SK-N-SH (cell line): ENCODE data around the gene SLAMF9. TPM values are rescaled to one million over a fixed set of nuclear protein-coding genes. Genes with fewer than 3 reads are reported as not detected.

Source experiments
- CTCF ChIA-PET: fragments of 300-600, 350-600 bp; formaldehyde crosslinking; extraction: SDS; loops from one replicate; lab custom pipeline; 2021; lab: Yijun Ruan, JAX
- POLR2A ChIA-PET: fragments of 350-600 bp; sonication (Branson Sonifier 250); formaldehyde crosslinking; extraction: SDS; loops from one replicate; lab custom pipeline; 2020; ENCODE audit warnings: antibody characterized with exemption, inconsistent platforms; lab: Yijun Ruan, JAX
- DNase-seq: peaks from one replicate; pipeline ENCODE4 v3.0.0; 2012
- H2AFZ ChIP-seq: fragments of 200-600 bp; sonication (generic); 2 replicates; pipeline ENCODE4 v1.8.1; 2016; ENCODE audit warnings: antibody characterized with exemption, mild to moderate bottlenecking, low read depth
- H3F3A ChIP-seq: fragments of 200-600 bp; sonication (generic); replicated peaks from 2 replicates; pipeline ENCODE3; 2016; ENCODE audit warnings: antibody characterized with exemption, mild to moderate bottlenecking; ENCODE audit not compliant: insufficient read depth
- H3K27ac ChIP-seq, 2 experiments: fragments of 200-500 bp in 1 of 2; fragments of 200-600 bp in 1 of 2; sonication (Bioruptor generic) in 1 of 2; sonication (generic), shearing (Covaris generic) in 1 of 2; 2 replicates each; pipeline versions ENCODE4 v1.5.1 to v1.6.1; 2014 to 2016; ENCODE audit warnings: low read depth in 2 of 2, inconsistent platforms in 1 of 2, low read length in 1 of 2, mild to moderate bottlenecking in 1 of 2, mixed read lengths in 1 of 2
- H3K27me3 ChIP-seq: fragments of 200-600 bp; sonication (generic), shearing (Covaris generic); 2 replicates; pipeline ENCODE4 v1.6.1; 2016; ENCODE audit warnings: mixed run types; ENCODE audit not compliant: insufficient read depth
- H3K36me3 ChIP-seq, 2 experiments: fragments of 200-500 bp in 1 of 2; fragments of 200-600 bp in 1 of 2; sonication (Bioruptor generic) in 1 of 2; sonication (generic) in 1 of 2; replicated peaks in 1 of 2; 2 replicates each; pipeline versions ENCODE3 to v1.5.1; 2014 to 2016; ENCODE audit warnings: low read length in 1 of 2, mild to moderate bottlenecking in 1 of 2; ENCODE audit not compliant: insufficient read depth in 2 of 2, control insufficient read depth in 1 of 2
- H3K4me1 ChIP-seq, 2 experiments: fragments of 200-500 bp in 1 of 2; fragments of 200-600 bp in 1 of 2; sonication (Bioruptor generic) in 1 of 2; sonication (generic), shearing (Covaris generic) in 1 of 2; 2 replicates each; pipeline versions ENCODE4 v1.5.1 to v1.6.1; 2014 to 2016; ENCODE audit warnings: low read depth in 1 of 2, low read length in 1 of 2, mixed run types in 1 of 2; ENCODE audit not compliant: insufficient read depth in 2 of 2, control insufficient read depth in 1 of 2
- H3K4me2 ChIP-seq: fragments of 200-600 bp; sonication (generic), shearing (Covaris generic); 2 replicates; pipeline ENCODE4 v1.6.1; 2017; ENCODE audit warnings: mixed run types
- H3K4me3 ChIP-seq, 2 experiments: fragments of 200-500 bp in 1 of 2; fragments of 200-600 bp in 1 of 2; sonication (Bioruptor generic) in 1 of 2; sonication (generic), shearing (Covaris generic) in 1 of 2; 2 replicates each; pipeline versions ENCODE4 v1.5.1 to v1.8.1; 2014 to 2016; ENCODE audit warnings: low read depth in 2 of 2, inconsistent platforms in 1 of 2, low read length in 1 of 2, mild to moderate bottlenecking in 1 of 2, mixed read lengths in 1 of 2, moderate library complexity in 1 of 2
- H3K79me2 ChIP-seq: fragments of 200-600 bp; sonication (generic); 2 replicates; pipeline ENCODE4 v1.8.1; 2017; ENCODE audit warnings: mild to moderate bottlenecking; ENCODE audit not compliant: insufficient read depth
- H3K9ac ChIP-seq: fragments of 200-600 bp; sonication (generic); 2 replicates; pipeline ENCODE4 v1.6.1; 2017; ENCODE audit warnings: mixed run types
- H3K9me2 ChIP-seq: fragments of 200-600 bp; sonication (generic); 2 replicates; pipeline ENCODE4 v1.6.1; 2017; ENCODE audit warnings: mixed run types
- H3K9me3 ChIP-seq: fragments of 200-600 bp; sonication (generic); 2 replicates; pipeline ENCODE4 v1.6.1; 2017; ENCODE audit warnings: mixed run types, mild to moderate bottlenecking, moderate library complexity
- H4K20me1 ChIP-seq: fragments of 200-600 bp; sonication (generic); 2 replicates; pipeline ENCODE4 v1.6.1; 2017; ENCODE audit warnings: mild to moderate bottlenecking, mixed run types; ENCODE audit not compliant: insufficient read depth
- CHD2 ChIP-seq: fragments of 150-350 bp; IDR thresholded peaks from 2 replicates; pipeline ENCODE4 v1.6.1; 2018; ENCODE audit warnings: low read length; ENCODE audit not compliant: partially characterized antibody
- EP300 ChIP-seq, 2 experiments: IDR thresholded peaks; 2 replicates each; pipeline versions ENCODE4 v1.4.0 to v1.6.1; 2012; ENCODE audit warnings: borderline replicate concordance in 1 of 2, low read depth in 1 of 2, low read length in 1 of 2
- EZH2phosphoT487 ChIP-seq: fragments of 200-600 bp; sonication (generic); IDR thresholded peaks from 2 replicates; pipeline ENCODE4 v1.6.1; 2017; ENCODE audit warnings: low read depth, mixed run types, mild to moderate bottlenecking, antibody characterized with exemption, moderate library complexity, borderline replicate concordance
- FOXJ3 ChIP-seq: sonication (generic); formaldehyde crosslinking; IDR thresholded peaks from 2 replicates; pipeline ENCODE4 v1.5.1; 2020; ENCODE audit warnings: mild to moderate bottlenecking, missing genetic modification reagents
- GATA2 ChIP-seq: sonication (generic); formaldehyde crosslinking; IDR thresholded peaks from 2 replicates; pipeline ENCODE4 v1.5.0; 2020; ENCODE audit warnings: mild to moderate bottlenecking, missing genetic modification reagents
- MEF2A ChIP-seq: IDR thresholded peaks from 2 replicates; pipeline ENCODE4 v1.4.0; 2012; ENCODE audit warnings: low read depth, borderline replicate concordance
- NFIC ChIP-seq: IDR thresholded peaks from 2 replicates; pipeline ENCODE4 v1.4.0; 2012; ENCODE audit warnings: borderline replicate concordance
- RAD21 ChIP-seq: IDR thresholded peaks from 2 replicates; pipeline ENCODE4 v1.6.1; 2012; ENCODE audit warnings: mild to moderate bottlenecking, low read length
- RCOR1 ChIP-seq: fragments of 150-350 bp; IDR thresholded peaks from 2 replicates; pipeline ENCODE4 v1.6.1; 2017; ENCODE audit warnings: antibody characterized with exemption, low read length
- SMC3 ChIP-seq: IDR thresholded peaks from 2 replicates; pipeline ENCODE4 v1.6.1; 2012; ENCODE audit warnings: low read depth, low read length, improper control_type of control experiment
- TAF1 ChIP-seq: IDR thresholded peaks from 2 replicates; pipeline ENCODE4 v1.6.1; 2012; ENCODE audit warnings: low read depth, mild to moderate bottlenecking, low read length, moderate library complexity, borderline replicate concordance
- TCF12 ChIP-seq: IDR thresholded peaks from 2 replicates; pipeline ENCODE4 v1.4.0; 2012
- WGBS: methylation state at CpG from one replicate; pipeline ENCODE4 v1.1.6; 2017; ENCODE audit warnings: low lambda C conversion rate; 5-methylcytosine and 5-hydroxymethylcytosine counted together
- polyA plus RNA-seq, 3 experiments: library from polyadenylated mRNA; depleted of rRNA; stranded (reverse); fragments of >200 nt; gene quantifications; 2 replicates each; pipeline ENCODE4 v1.2.3, GENCODE V29; 2012
- TF ChIP-seq, protein P1 (sequence below): IDR thresholded peaks from 2 replicates; pipeline ENCODE4 v1.6.1; 2012; ENCODE audit warnings: mild to moderate bottlenecking, low read depth, low read length, moderate library complexity
- TF ChIP-seq, protein P2 (sequence below): fragments of 150-350 bp; IDR thresholded peaks from 2 replicates; pipeline ENCODE4 v1.6.1; 2016; ENCODE audit warnings: mild to moderate bottlenecking, low read depth, low read length
- TF ChIP-seq, protein P3 (sequence below): fragments of 200-600 bp; sonication (generic); IDR thresholded peaks from 2 replicates; pipeline ENCODE4 v1.6.1; 2017; ENCODE audit warnings: antibody characterized with exemption, mild to moderate bottlenecking, moderate library complexity

Gene SLAMF9
- polyA plus RNA-seq, 1 of the 3 experiments (the other 2 are of a cell fraction): 0.12 TPM

DNA sequence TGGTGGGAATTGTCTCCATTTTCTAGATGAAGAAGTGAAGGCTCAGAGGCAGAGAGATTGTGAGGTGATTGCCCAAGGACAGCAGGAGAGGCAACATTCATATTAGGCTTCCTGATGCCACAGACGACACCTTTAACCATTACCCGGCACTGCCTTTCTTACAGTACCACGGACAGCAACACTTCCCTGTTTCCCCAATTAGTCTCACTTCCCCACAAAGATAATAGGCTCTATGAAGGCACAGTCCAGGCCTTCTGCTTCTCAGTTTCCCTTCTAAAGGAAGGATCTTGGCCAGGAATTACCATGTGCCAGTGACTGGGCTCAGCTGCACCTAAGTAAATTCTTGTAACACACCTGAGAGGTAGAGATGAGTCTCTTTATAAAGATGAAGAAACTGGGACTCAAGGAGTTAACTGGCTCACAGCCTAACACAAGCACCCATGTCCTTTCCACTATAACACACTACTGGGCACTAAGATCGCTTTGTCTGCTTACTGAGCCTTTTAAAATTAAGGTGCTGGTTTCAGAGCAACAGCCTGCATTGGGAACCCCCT, 18.2 kb downstream of the SLAMF9 start:
- Histone ChIP-seq H3K9ac (no peak overlapping the region), H3K27ac (no peak overlapping the region), H2AFZ (no peak overlapping the region), H3K36me3 (no peaks in the 10 kb centered on the region), H3F3A (no peaks in the 10 kb centered on the region), H3K4me3 (no peak overlapping the region), H3K4me2 (no peak overlapping the region), H3K9me3 (no peaks in the 10 kb centered on the region), H3K9me2 (no peaks in the 10 kb centered on the region), H4K20me1 (no peaks in the 10 kb centered on the region), H3K4me1 (peaks cover 0 to 2% of the 10 kb centered on the region in 2 experiments; a peak in 1 of 4 replicates), H3K27me3 (no peaks in the 10 kb centered on the region), H3K79me2 (no peaks in the 10 kb centered on the region)
- WGBS: 81% methylated on average over 4 of the region's 4 CpGs
- ChIA-PET POLR2A (no interaction called here), CTCF (interaction anchor here (0.7 to 22.3 kb wide), 25 partner anchors 9 to 441 kb away, joined by 3 to 460 read pairs (median 4); partner anchors contain the start of genes FCRL6, IGSF9, PIGM and SLAMF9)
- TF ChIP-seq NFIC: no peak
- TF ChIP-seq, protein P1, sequence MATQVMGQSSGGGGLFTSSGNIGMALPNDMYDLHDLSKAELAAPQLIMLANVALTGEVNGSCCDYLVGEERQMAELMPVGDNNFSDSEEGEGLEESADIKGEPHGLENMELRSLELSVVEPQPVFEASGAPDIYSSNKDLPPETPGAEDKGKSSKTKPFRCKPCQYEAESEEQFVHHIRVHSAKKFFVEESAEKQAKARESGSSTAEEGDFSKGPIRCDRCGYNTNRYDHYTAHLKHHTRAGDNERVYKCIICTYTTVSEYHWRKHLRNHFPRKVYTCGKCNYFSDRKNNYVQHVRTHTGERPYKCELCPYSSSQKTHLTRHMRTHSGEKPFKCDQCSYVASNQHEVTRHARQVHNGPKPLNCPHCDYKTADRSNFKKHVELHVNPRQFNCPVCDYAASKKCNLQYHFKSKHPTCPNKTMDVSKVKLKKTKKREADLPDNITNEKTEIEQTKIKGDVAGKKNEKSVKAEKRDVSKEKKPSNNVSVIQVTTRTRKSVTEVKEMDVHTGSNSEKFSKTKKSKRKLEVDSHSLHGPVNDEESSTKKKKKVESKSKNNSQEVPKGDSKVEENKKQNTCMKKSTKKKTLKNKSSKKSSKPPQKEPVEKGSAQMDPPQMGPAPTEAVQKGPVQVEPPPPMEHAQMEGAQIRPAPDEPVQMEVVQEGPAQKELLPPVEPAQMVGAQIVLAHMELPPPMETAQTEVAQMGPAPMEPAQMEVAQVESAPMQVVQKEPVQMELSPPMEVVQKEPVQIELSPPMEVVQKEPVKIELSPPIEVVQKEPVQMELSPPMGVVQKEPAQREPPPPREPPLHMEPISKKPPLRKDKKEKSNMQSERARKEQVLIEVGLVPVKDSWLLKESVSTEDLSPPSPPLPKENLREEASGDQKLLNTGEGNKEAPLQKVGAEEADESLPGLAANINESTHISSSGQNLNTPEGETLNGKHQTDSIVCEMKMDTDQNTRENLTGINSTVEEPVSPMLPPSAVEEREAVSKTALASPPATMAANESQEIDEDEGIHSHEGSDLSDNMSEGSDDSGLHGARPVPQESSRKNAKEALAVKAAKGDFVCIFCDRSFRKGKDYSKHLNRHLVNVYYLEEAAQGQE: peak; percentile 95
- DNase-seq: no peak

DNA sequence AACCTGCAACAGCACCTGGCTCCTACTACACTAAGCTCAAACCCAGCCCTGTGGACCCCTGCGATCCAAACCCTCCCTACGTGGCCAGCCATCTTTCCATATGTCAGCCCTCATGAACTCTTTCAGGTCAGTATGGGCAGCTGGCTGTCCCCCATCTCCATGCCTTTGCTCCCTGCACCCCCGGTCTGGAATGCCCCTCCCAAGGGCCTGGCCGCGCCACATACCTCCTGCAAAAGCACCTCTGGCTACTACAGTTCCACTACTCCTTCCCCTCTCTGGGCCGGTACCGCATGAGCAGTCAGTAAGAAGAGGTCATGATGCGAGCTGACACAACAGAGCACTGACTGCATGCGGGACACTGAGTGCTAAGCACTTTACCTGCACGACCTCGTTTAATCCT, 18.7 kb downstream of the SLAMF9 start:
- Histone ChIP-seq H3K27me3 (no peaks in the 10 kb centered on the region), H2AFZ (no peak overlapping the region), H3F3A (no peaks in the 10 kb centered on the region), H3K27ac (no peak overlapping the region), H3K36me3 (no peaks in the 10 kb centered on the region), H3K9ac (no peak overlapping the region), H3K4me3 (no peak overlapping the region), H3K4me1 (peaks cover 0 to 2% of the 10 kb centered on the region in 2 experiments; a peak in 1 of 4 replicates), H3K79me2 (no peaks in the 10 kb centered on the region), H3K4me2 (no peak overlapping the region), H4K20me1 (no peaks in the 10 kb centered on the region), H3K9me3 (no peaks in the 10 kb centered on the region), H3K9me2 (no peaks in the 10 kb centered on the region)
- no peak for DNase-seq
- CTCF ChIA-PET: interaction anchor here (0.9 to 22.3 kb wide), 20 partner anchors 8 to 356 kb away, joined by 3 to 460 read pairs (median 4); partner anchors contain the start of genes IGSF9, PIGM, SLAMF9 and TAGLN2
- POLR2A ChIA-PET: no interaction called here
- WGBS: 92% methylated on average over 11 of the region's 11 CpGs
- TF ChIP-seq MEF2A: no peak
- TF ChIP-seq TCF12: no peak
- no peak for TF ChIP-seq NFIC
- TF ChIP-seq TAF1: no peak
- no peak for TF ChIP-seq GATA2 (CRISPR knock-in tag)
- TF ChIP-seq FOXJ3 (CRISPR knock-in tag): no peak
- no peak for TF ChIP-seq EZH2phosphoT487
- TF ChIP-seq, protein P1: no peak
- no peak for TF ChIP-seq RCOR1
- TF ChIP-seq CHD2: no peak
- no peak for TF ChIP-seq SMC3
- TF ChIP-seq, protein P2, sequence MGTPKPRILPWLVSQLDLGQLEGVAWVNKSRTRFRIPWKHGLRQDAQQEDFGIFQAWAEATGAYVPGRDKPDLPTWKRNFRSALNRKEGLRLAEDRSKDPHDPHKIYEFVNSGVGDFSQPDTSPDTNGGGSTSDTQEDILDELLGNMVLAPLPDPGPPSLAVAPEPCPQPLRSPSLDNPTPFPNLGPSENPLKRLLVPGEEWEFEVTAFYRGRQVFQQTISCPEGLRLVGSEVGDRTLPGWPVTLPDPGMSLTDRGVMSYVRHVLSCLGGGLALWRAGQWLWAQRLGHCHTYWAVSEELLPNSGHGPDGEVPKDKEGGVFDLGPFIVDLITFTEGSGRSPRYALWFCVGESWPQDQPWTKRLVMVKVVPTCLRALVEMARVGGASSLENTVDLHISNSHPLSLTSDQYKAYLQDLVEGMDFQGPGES: no peak
- no peak for TF ChIP-seq EP300 (IDR thresholded peaks at IDR 0.05; ENCODE audit: borderline replicate concordance in 1 of 2, low read depth in 1 of 2, low read length in 1 of 2)
- TF ChIP-seq, protein P3, sequence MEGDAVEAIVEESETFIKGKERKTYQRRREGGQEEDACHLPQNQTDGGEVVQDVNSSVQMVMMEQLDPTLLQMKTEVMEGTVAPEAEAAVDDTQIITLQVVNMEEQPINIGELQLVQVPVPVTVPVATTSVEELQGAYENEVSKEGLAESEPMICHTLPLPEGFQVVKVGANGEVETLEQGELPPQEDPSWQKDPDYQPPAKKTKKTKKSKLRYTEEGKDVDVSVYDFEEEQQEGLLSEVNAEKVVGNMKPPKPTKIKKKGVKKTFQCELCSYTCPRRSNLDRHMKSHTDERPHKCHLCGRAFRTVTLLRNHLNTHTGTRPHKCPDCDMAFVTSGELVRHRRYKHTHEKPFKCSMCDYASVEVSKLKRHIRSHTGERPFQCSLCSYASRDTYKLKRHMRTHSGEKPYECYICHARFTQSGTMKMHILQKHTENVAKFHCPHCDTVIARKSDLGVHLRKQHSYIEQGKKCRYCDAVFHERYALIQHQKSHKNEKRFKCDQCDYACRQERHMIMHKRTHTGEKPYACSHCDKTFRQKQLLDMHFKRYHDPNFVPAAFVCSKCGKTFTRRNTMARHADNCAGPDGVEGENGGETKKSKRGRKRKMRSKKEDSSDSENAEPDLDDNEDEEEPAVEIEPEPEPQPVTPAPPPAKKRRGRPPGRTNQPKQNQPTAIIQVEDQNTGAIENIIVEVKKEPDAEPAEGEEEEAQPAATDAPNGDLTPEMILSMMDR: no peak
- no peak for TF ChIP-seq RAD21
